ENCODE results near the gene EXOC6B.
"Not testable (repeated sequence)": the region's sequence is repeated elsewhere in the genome, so short reads cannot be mapped to it uniquely, and the experiment has no call there.

EXOC6B gene

GRCh38 chr2:72425996-72426395, 399.8 kb downstream of the EXOC6B start:
- DNase-seq, result peak in 1 of 2 experiments; percentile 43

- no peak for DNase-seq
Measured at GRCh38 chr2:72423756-72424155, 402.1 kb downstream of the EXOC6B start.

DNA sequence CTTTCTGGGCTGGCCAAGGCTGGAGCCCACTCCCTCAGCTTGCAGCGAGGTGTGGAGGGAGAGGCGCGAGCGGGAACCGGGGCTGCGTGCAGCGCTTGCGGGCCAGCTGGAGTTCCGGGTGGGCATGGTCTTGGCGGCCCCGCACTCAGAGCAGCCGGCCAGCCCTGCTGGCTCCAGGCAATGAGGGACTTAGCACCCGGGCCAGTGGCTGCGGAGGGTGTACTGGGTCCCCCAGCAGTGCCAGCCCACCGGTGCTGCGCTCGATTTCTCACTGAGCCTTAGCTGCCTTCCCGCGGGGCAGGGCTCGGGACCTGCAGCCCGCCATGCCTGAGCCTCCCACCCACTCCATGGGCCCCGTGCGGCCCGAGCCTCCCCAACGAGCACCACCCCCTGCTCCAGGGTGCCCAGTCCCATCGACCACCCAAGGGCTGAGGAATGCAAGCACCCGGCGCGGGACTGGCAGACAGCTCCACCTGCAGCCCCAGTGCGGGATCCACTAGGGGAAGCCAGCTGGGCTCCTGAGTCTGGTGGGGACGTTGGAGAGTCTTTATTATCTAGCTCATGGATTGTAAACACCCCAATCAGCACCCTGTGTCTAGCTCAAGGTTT, 404.0 kb downstream of the EXOC6B start:
- not testable (repeated sequence) for DNase-seq

- DNase-seq, result no peak
Measured at GRCh38 chr2:72415781-72416475, 409.9 kb downstream of the EXOC6B start.

DNA sequence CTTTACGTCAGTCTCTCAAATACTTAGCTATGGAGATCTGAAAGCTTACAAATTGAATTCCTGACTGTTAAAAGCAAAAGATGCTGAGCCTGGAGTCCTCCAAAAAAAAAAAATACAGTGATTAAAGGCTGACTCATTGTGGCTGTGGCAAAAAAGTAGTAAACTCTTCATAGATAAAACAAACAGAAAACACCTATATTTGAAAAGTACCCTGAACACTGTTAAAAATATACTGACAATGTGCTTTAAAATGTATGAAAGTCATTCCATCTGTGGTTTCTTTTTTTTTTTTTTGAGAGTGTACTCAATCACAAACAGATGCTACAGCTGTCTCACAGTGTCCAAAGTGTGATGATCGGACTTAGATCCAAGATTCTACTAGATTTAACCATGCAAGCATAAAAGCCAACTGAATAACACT, 410.6 kb downstream of the EXOC6B start:
- no peak for DNase-seq

- no peak for DNase-seq
Measured at GRCh38 chr2:72414137-72414760, 411.6 kb downstream of the EXOC6B start.

- DNase-seq, result no peak
Measured at GRCh38 chr2:72413716-72414115, 412.1 kb downstream of the EXOC6B start.

- no peak for DNase-seq
Measured at GRCh38 chr2:72412214-72412613, 413.6 kb downstream of the EXOC6B start.

- no peak for DNase-seq
Measured at GRCh38 chr2:72399879-72400278, 426.0 kb downstream of the EXOC6B start.

- DNase-seq, result no peak
Measured at GRCh38 chr2:72395096-72395495, 430.7 kb downstream of the EXOC6B start.

DNA sequence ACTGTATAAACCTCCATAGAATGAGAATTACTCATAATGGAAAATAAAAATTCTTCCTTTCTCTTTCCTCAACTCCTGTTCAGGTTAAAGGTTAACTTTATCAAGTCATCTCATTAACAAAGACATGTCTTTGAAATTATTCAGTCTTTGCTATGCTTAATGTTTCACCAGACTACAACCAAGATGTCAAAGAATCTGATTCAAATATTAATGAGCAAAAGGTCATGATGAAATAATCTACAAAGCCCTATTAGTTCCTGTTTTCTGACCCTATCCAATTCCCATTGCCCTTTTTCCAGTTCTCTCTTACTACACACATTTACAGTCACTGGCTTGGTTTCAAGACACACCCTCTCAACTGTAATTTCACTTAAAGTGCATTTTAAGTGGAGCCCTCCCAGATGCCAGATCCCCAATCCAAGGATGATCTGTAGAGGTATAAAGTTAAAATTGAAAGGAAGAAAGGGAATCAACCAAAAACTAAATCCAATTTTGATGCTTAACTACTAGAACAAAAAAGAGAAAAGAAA, 431.2 kb downstream of the EXOC6B start:
- DNase-seq, result peak; percentile 0 to 27

DNA sequence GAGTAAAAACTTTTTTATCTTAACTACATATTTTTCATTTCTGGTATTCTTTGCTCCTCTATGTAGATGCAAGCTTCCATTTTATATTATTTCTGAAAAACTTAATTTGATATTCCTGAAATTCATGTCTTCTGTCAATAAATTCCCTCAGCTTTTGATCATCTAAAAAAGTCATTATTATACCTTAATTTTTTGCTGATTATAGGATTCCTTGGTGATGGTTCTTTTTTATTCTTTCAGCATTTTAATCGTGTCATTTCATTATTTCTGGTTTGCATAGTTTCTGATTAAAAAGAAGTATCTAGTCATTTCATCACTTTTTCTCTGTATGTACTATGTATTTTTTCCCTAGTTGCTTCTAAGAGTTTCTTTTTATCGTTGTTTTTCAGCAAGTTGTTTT, 436.4 kb downstream of the EXOC6B start:
- no peak for DNase-seq

- no peak for DNase-seq
Measured at GRCh38 chr2:72388263-72388662, 437.6 kb downstream of the EXOC6B start.

DNA sequence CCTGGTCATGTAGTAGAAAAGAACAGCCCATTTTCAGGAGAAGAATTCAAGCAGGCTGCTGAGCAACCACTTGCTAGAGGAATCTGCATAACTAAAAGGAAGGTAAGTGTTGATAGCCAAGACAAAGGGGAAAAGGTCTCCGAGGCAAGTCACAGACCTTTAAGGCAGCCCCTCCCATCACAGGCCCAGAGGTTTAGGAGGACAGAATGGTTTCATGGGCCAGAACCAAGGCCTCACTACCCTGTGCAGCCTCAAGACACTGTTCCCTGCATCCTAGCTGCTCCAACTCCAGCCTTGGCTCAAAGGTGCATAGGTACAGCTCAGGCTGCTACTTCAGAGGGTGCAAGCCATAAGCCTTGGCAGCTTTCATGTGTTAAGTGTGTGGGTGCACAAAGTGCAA, 439.5 kb downstream of the EXOC6B start:
- no peak for DNase-seq

GRCh38 chr2:72378753-72379348, 447.0 kb downstream of the EXOC6B start:
- DNase-seq, result no peak

- peak in 1 of 2 experiments; percentile 14 for DNase-seq
Measured at GRCh38 chr2:72367530-72368225, 458.2 kb downstream of the EXOC6B start.

DNA sequence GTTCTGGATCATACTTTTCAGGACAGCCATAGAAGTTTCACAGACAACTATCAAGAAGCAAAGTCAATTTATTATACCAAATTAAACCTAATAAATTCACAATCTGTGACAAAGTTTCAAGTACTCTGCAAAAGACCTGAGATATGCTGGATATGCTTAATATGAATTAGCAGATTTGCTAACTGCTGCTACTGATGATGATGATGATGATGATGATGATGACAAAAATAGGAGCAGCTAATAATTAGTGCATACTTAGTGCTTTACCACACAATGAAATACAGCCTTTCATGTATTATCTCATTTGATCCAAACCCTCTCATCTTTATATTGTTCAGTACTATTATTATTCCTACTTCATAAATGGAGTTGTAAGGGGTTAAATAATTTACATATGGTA, 462.4 kb downstream of the EXOC6B start:
- no peak for DNase-seq

- DNase-seq, result no peak
Measured at GRCh38 chr2:72362733-72363132, 463.1 kb downstream of the EXOC6B start.

GRCh38 chr2:72361521-72361920, 464.3 kb downstream of the EXOC6B start:
- no peak for DNase-seq

DNA sequence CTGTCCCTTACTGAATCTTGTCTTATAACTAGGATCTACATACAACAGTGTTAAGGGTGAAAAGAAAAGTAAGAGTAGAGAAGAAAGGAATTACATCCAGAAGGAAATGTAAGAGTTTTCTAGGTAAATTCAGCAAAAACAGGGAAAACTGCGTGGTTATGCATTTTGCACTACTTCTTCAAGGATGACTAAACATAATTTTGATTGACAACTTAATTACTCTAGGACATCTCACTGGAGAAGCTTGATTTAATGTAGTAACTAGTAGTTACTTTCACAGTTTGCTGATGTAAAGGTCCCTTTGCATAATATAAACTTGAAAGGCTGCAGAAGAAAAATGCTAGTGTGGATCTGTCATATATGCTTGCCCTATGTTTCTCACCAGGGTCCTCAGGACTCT, 464.8 kb downstream of the EXOC6B start:
- DNase-seq, result no peak

GRCh38 chr2:72350852-72351251, 475.0 kb downstream of the EXOC6B start:
- DNase-seq, result no peak

DNA sequence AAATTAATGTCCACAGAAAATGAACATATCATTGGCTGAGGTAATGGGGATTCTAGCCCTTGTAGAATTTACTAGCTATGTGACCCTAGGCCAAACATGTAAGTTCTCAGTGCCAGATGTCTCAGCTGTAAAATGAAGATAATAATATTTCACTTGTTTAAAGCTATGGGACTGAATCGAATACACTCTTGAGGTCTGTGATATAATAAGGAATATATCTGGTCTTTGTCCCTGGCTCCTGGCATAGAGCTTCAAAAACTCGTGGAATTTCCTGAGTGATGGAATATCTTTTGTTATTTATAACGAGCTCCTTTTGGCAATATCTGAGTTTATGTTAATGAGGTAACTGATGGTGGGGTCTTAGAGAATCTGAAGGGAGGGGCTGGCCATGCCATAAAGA, 476.8 kb downstream of the EXOC6B start:
- no peak for DNase-seq

- no peak for DNase-seq
Measured at GRCh38 chr2:72347081-72347480, 478.8 kb downstream of the EXOC6B start.

All from NCI-H524 (cell line).